GM12873 (cell line): Measurements from ENCODE around the gene PAX1.

ENCODE experiments used
- TF ChIP-seq, protein P1 (sequence below): IDR thresholded peaks from 2 replicates; pipeline ENCODE4 v1.5.1; 2012; ENCODE audit warnings: low read depth, mild to moderate bottlenecking, moderate library complexity, low read length, control low read depth; ENCODE audit not compliant: insufficient read depth; ENCODE audit errors: missing control alignments

The PAX1 gene

DNA sequence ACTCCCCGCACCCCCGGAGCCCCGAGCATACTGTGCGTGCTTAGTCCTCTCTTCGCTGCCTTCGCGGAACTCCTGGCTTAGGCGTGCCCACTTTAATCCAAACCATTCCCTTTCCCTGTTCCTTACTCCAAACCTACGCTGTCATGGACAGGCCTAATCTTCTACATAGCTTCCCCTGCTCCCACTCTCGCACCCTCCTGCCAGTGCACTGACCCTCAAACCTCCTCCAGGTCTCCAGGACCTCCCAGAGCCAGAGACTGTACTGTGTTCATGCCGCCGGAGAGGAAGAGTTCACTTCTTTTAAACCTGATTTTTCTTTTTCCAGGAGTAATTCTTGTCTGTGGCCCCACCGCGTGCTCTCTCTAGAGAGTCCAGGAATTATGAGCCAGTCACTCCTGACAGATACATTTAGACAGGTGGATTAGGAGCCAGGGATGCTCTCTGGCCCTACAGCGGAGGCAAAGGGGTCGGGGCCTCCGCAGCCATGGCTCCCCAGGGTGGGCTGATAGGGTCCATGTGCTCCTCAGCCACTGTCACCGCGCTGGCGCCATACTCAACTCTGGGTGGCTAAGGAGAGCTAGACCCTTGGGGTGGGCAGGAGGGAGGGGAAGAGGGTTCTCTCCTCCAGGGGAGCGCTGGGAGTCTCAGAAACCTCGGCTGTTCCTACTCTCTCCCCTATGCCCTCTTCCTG lies 1.6 kb upstream of the PAX1 start:
- TF ChIP-seq, protein P1, sequence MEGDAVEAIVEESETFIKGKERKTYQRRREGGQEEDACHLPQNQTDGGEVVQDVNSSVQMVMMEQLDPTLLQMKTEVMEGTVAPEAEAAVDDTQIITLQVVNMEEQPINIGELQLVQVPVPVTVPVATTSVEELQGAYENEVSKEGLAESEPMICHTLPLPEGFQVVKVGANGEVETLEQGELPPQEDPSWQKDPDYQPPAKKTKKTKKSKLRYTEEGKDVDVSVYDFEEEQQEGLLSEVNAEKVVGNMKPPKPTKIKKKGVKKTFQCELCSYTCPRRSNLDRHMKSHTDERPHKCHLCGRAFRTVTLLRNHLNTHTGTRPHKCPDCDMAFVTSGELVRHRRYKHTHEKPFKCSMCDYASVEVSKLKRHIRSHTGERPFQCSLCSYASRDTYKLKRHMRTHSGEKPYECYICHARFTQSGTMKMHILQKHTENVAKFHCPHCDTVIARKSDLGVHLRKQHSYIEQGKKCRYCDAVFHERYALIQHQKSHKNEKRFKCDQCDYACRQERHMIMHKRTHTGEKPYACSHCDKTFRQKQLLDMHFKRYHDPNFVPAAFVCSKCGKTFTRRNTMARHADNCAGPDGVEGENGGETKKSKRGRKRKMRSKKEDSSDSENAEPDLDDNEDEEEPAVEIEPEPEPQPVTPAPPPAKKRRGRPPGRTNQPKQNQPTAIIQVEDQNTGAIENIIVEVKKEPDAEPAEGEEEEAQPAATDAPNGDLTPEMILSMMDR, result no peak

- TF ChIP-seq, protein P1, result no peak
Measured at GRCh38 chr20:21704408-21705385, 767 bp upstream of the PAX1 start.

- TF ChIP-seq, protein P1, result no peak
Measured at GRCh38 chr20:21706261-21707195, 1.1 kb downstream of the PAX1 start.

DNA sequence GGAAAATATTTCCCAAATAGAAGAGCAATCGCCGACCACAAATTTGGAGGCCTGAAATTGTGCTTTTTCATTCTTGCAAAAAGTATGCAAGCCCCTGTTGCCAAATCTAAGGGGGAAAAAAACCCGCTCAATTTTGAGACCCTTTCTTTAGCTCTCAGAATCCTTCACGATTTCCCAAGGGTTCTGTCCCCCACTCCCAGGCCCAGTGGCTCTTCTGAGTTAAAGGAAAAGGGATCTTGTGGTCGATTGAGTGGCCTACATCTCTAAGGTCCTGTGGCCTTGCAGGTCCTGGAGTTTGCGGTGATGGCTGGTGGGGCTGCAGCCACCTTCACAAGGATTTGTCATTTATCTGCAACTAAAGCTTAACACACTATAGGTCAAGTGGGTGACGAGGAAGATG lies 1.8 kb downstream of the PAX1 start:
- TF ChIP-seq, protein P1, result no peak

GRCh38 chr20:21707999-21708737 lies 2.7 kb downstream of the PAX1 start:
- TF ChIP-seq, protein P1, result no peak

DNA sequence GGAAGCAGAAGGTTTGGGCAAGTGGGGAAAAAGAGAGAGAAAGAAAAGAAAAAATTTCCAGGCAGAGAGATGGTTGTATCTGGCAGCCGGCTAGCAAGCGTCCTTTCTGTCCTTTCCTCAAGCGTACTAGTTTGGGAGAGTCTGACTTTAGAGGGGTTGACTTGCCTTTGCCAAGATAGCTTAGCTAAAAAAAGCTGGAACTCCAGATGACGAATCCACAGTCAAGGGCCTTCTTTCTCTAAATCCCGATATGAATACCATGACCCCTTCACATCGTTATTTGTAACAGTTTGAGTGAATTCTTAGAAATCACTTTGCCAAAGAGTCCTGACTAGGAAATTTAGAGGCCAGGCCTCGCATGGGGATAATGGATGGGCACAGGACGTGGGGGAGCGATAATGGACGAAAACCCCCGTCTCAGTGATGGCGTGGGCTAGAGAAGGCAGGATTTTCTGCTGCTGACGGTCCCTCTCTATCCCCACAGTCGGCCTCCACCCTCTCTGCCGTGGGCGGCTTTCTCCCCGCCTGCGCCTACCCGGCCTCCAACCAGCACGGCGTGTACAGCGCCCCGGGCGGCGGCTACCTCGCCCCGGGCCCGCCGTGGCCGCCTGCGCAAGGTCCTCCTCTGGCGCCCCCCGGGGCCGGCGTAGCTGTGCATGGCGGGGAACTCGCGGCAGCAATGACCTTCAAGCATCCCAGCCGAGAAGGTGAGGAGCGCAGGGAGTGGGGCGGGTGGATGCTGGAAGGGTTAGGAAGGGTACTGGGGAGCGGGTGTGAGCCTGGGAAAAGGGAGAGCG lies 3.5 kb downstream of the PAX1 start:
- TF ChIP-seq, protein P1, result no peak
